K562 treated with DMSO at 1 percent for 48 hours (cell line): ENCODE data around the gene MPHOSPH6. TPM values are rescaled to one million over a fixed set of nuclear protein-coding genes. Genes with fewer than 3 reads are reported as not detected.

ENCODE experiments used
- total RNA-seq: library from RNA; unstranded; fragments of 300-600 nt; gene quantifications from 2 replicates; pipeline ENCODE4 v1.2.3, GENCODE V29; 2022; ENCODE audit warnings: low replicate concordance; ENCODE audit errors: extremely low read depth

The MPHOSPH6 gene
- total RNA-seq: not detected in 2 replicates

GRCh38 chr16:82169861-82170845 is at the start of gene MPHOSPH6:
Gene MPHOSPH6, minus strand, starts transcription at chr16:82170224. Its CDS starts 49 bp downstream, at chr16:82170175.

Other genes with a start within 250 kb of the MPHOSPH6 start
- not detected in 2 replicates for gene SDR42E1, start 158.8 kb downstream of the MPHOSPH6 start, total RNA-seq
- gene HSD17B2, start 135.0 kb downstream of the MPHOSPH6 start, total RNA-seq: not detected in 2 replicates